Body of pancreas (tissue), 4 donors: ENCODE results near the gene ACYP2.

Source experiments
- CTCF ChIP-seq, 7 experiments: fragments of 450-650 bp in 4 of 7; fragments of 200-600 bp in 3 of 7; sonication (generic) in 3 of 7; IDR thresholded peaks; one replicate each; pipeline ENCODE4 v1.5.1; 2016 to 2019; ENCODE audit warnings: antibody characterized with exemption in 7 of 7
- POLR2A ChIP-seq, 3 donors: fragments of 450-650 bp; IDR thresholded peaks; one replicate each; pipeline ENCODE4 v1.6.1; 2016; ENCODE audit warnings: antibody characterized with exemption in 3 of 3, mild to moderate bottlenecking in 2 of 3

DNA sequence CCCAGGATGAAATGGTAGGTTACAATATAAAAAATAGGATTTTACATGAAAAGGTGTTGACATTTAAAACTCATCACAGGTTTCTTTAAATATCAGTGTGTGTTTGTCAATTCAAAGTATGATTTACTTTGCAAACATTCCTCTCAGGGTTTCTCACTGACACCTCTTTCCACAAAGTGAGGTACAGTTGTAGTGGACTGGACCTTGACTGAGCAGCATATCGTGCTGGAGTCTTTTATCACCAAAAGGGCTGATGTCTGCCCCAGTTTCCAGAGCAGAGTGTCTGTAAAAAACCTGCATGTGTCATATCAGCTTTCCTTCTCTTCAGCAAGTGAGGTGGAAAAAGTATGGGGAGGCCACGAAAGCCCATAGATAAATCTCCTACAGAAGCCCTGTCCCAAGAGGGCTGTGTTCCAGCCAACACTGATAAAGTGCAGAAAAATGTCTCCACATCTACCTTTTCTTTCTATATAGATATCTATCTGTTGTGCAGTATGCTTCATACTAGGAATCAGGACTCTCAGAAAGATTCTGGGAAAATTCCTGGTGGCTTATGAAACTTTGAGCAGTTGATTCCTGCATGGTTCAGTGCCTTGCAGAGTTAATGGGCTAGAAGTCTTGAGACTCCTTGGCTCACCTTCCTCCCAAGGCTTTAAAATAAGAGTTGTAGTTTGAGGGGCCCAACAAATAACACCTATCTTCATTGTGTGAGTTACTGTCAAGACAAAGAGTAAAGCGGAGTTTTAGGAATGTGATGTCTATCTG, 6.9 kb downstream of the ACYP2 start:
- no peak for TF ChIP-seq CTCF (IDR thresholded peaks at IDR 0.05)
- TF ChIP-seq POLR2A (IDR thresholded peaks at IDR 0.05), result no peak
